Panc1 (cell line): ENCODE data around the gene NDUFV2. TPM values are rescaled to one million over a fixed set of nuclear protein-coding genes. Genes with fewer than 3 reads are reported as not detected.

Source experiments
- ATAC-seq: fragments of 200-7000 bp; cut with Tn5 transposase; 2 replicates; pipeline ENCODE4 v1.9.1; 2020; ENCODE audit warnings: mild to moderate bottlenecking, moderate library complexity
- BruUV-seq: library from RNA; stranded (reverse); fragments of 400-500 nt; replicated peaks from 2 replicates; lab custom pipeline; 2021; lab: Mats Ljungman, UMichigan
- CTCF ChIA-PET: fragments of 300-600 bp; sonication (Branson Sonifier 250); formaldehyde crosslinking; loops from one replicate; lab custom pipeline; 2022; ENCODE audit warnings: antibody characterized with exemption; lab: Charles Lee
- POLR2A ChIA-PET: fragments of 300-600 bp; sonication (Branson Sonifier 250); formaldehyde crosslinking; loops from one replicate; lab custom pipeline; 2022; ENCODE audit warnings: antibody characterized with exemption; lab: Charles Lee
- DNase-seq: peaks from one replicate; pipeline ENCODE4 v3.0.0-alpha.2; 2010; ENCODE audit warnings: low read depth, low spot score
- H3K27ac ChIP-seq: 2 replicates; pipeline ENCODE4 v1.5.1; 2011; ENCODE audit warnings: mild to moderate bottlenecking, low read length, inconsistent platforms
- H3K27me3 ChIP-seq: fragments of 200-500 bp; sonication (Bioruptor generic); 2 replicates; pipeline ENCODE4 v1.6.0; 2014; ENCODE audit warnings: low read length, inconsistent platforms; ENCODE audit not compliant: control insufficient read depth, insufficient read depth
- H3K36me3 ChIP-seq: fragments of 200-500 bp; sonication (Bioruptor generic); 2 replicates; pipeline ENCODE4 v1.5.1; 2014; ENCODE audit warnings: inconsistent platforms, mild to moderate bottlenecking, low read length, moderate library complexity; ENCODE audit not compliant: control insufficient read depth, insufficient read depth
- H3K4me1 ChIP-seq: 2 replicates; pipeline ENCODE4 v1.5.1; 2011; ENCODE audit warnings: inconsistent platforms, mild to moderate bottlenecking, low read length, moderate library complexity; ENCODE audit not compliant: control insufficient read depth, insufficient read depth
- H3K4me3 ChIP-seq, 2 experiments: 2 replicates each; pipeline ENCODE4 v1.5.1; 2011 to 2012; ENCODE audit warnings: low read depth in 2 of 2, low read length in 2 of 2, mild to moderate bottlenecking in 2 of 2, inconsistent platforms in 1 of 2, moderate library complexity in 1 of 2
- H3K9me3 ChIP-seq: fragments of 200-500 bp; sonication (Bioruptor generic); 2 replicates; pipeline ENCODE4 v1.5.1; 2014; ENCODE audit warnings: low read depth, mild to moderate bottlenecking, inconsistent platforms, low read length, moderate library complexity; ENCODE audit not compliant: control insufficient read depth, insufficient read depth
- POLR2AphosphoS5 ChIP-seq: IDR thresholded peaks from 2 replicates; pipeline ENCODE4 v1.6.1; 2012; ENCODE audit warnings: mild to moderate bottlenecking, low read depth, low read length, moderate library complexity
- SIN3A ChIP-seq: IDR thresholded peaks from 2 replicates; pipeline ENCODE4 v1.6.1; 2012; ENCODE audit warnings: low read depth, mild to moderate bottlenecking, low read length, moderate library complexity, borderline replicate concordance; ENCODE audit not compliant: insufficient read depth
- TCF7L2 ChIP-seq: IDR thresholded peaks from 2 replicates; pipeline ENCODE4 v1.6.1; 2011; ENCODE audit warnings: mild to moderate bottlenecking, low read depth, low read length, inconsistent platforms
- in situ Hi-C: cut with HindIII; loops from 2 replicates; pipeline ENCODE4 v1.10.0; 2016; ENCODE audit warnings: low sequenced_read_pairs, low pct_unique_long_range_greater_than_20kb
- intact Hi-C: fragments of 100-400 bp; cut with micrococcal nuclease; formaldehyde crosslinking; loops from one replicate; pipeline ENCODE4 v1.10.0; 2022; ENCODE audit not compliant: unreplicated experiment
- total RNA-seq: library from RNA; stranded (reverse); gene quantifications from one replicate; pipeline ENCODE4 v1.2.1, GENCODE V29; 2021; ENCODE audit not compliant: unreplicated experiment
- TF ChIP-seq, protein P1 (sequence below): fragments of 450-650 bp; IDR thresholded peaks from 2 replicates; pipeline ENCODE4 v1.5.1; 2017; ENCODE audit warnings: mild to moderate bottlenecking
- TF ChIP-seq, protein P2 (sequence below), 2 experiments: IDR thresholded peaks; 2 replicates each; pipeline ENCODE4 v1.6.1; 2011 to 2012; ENCODE audit warnings: low read depth in 2 of 2, control low read depth in 1 of 2, low read length in 1 of 2, mild to moderate bottlenecking in 1 of 2, moderate library complexity in 1 of 2; ENCODE audit not compliant: insufficient read depth in 1 of 2

The NDUFV2 gene
- total RNA-seq, 1 experiment from 2014 or later, result 157 TPM

DNA sequence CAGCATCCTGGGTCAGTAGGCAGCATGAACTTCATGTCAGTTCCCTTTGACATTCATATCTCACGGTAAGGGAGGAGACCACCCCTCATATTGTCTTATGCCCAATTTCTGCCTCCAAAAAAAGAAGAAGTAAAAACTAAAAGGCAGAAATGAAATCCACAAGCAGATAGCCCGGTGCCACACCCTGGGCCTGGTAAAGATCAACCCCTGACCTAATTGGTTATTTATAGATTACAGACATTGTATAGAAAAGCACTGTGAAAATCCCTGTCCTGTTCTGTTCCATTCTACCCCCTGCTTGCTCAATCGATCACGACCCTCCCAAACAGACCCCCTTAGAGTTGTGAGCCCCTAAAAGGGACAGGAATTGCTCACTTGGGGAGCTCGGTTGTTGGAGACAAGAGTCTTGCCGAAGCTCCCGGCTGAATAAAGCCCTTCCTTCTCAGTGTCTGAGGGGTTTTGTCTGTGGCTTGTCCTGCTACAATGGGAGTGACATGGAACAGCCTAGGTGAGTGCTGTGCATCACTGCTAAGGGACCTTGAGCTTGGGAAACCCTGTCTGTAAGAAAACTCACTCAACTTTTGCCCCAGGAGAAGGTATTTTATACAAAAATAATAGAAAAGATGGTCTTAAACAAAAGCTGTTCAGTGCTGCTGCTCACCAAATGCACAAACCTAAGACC is 11.1 kb downstream of the NDUFV2 start:
- ChIA-PET POLR2A (no interaction called here), CTCF (no interaction called here)
- ATAC-seq, result no peak
- intact Hi-C loops, result no loop called here
- Histone ChIP-seq H3K27me3 (no peaks in the 10 kb centered on the region), H3K4me1 (peaks cover 40% of the 10 kb centered on the region), H3K4me3 (no peak overlapping the region), H3K36me3 (peaks cover 4% of the 10 kb centered on the region; the same call in 1 of the 2 replicates), H3K27ac (peak overlapping the region; percentile 42; the same call in 1 of the 2 replicates), H3K9me3 (no peaks in the 10 kb centered on the region)
- TF ChIP-seq TCF7L2, result no peak
- TF ChIP-seq, protein P1, sequence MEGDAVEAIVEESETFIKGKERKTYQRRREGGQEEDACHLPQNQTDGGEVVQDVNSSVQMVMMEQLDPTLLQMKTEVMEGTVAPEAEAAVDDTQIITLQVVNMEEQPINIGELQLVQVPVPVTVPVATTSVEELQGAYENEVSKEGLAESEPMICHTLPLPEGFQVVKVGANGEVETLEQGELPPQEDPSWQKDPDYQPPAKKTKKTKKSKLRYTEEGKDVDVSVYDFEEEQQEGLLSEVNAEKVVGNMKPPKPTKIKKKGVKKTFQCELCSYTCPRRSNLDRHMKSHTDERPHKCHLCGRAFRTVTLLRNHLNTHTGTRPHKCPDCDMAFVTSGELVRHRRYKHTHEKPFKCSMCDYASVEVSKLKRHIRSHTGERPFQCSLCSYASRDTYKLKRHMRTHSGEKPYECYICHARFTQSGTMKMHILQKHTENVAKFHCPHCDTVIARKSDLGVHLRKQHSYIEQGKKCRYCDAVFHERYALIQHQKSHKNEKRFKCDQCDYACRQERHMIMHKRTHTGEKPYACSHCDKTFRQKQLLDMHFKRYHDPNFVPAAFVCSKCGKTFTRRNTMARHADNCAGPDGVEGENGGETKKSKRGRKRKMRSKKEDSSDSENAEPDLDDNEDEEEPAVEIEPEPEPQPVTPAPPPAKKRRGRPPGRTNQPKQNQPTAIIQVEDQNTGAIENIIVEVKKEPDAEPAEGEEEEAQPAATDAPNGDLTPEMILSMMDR, result no peak
- TF ChIP-seq, protein P2, sequence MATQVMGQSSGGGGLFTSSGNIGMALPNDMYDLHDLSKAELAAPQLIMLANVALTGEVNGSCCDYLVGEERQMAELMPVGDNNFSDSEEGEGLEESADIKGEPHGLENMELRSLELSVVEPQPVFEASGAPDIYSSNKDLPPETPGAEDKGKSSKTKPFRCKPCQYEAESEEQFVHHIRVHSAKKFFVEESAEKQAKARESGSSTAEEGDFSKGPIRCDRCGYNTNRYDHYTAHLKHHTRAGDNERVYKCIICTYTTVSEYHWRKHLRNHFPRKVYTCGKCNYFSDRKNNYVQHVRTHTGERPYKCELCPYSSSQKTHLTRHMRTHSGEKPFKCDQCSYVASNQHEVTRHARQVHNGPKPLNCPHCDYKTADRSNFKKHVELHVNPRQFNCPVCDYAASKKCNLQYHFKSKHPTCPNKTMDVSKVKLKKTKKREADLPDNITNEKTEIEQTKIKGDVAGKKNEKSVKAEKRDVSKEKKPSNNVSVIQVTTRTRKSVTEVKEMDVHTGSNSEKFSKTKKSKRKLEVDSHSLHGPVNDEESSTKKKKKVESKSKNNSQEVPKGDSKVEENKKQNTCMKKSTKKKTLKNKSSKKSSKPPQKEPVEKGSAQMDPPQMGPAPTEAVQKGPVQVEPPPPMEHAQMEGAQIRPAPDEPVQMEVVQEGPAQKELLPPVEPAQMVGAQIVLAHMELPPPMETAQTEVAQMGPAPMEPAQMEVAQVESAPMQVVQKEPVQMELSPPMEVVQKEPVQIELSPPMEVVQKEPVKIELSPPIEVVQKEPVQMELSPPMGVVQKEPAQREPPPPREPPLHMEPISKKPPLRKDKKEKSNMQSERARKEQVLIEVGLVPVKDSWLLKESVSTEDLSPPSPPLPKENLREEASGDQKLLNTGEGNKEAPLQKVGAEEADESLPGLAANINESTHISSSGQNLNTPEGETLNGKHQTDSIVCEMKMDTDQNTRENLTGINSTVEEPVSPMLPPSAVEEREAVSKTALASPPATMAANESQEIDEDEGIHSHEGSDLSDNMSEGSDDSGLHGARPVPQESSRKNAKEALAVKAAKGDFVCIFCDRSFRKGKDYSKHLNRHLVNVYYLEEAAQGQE (IDR thresholded peaks at IDR 0.05; ENCODE audit: insufficient read depth in 1 of 2, low read depth in 2 of 2, low read length in 1 of 2), result no peak
- TF ChIP-seq POLR2AphosphoS5, result no peak
- TF ChIP-seq SIN3A, result no peak
- no TSS peak for BruUV-seq
- DNase-seq, result no peak
- in situ Hi-C loops, result no loop called here

DNA sequence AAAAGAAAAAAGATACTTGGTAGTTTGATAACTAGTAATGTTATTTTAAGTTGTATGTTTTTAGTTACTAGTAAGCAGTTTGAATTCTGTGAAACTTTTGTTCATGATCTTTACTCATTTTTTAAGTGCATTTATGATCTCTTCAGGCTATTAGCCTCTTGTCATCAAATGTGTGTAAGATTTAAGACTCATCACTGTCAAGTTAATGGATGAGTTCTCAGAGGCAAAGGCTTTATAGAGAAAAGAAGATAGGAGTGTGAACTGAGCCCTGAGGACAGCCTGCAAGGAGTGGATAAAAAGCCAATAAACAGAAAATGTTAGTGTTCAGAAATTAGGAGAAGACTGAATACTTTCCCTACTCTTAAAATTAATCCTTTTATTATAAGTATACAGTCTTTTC is 13.5 kb downstream of the NDUFV2 start:
- in situ Hi-C loops (no loop called here), intact Hi-C loops (no loop called here)
- no peak for TF ChIP-seq TCF7L2
- no peak overlapping the region for H3K4me3 ChIP-seq
- H3K4me1 ChIP-seq, result peaks cover 29% of the 10 kb centered on the region
- no peak for ATAC-seq
- no peak for DNase-seq
- ChIA-PET POLR2A (no interaction called here), CTCF (no interaction called here)
- no TSS peak for BruUV-seq
- no peaks in the 10 kb centered on the region for H3K9me3 ChIP-seq
- H3K27ac ChIP-seq, result peak overlapping the region; percentile 83
- H3K27me3 ChIP-seq, result no peaks in the 10 kb centered on the region
- H3K36me3 ChIP-seq, result peaks cover 21% of the 10 kb centered on the region; the same call in 1 of the 2 replicates
